HG03060 (cell line): ENCODE measurements around the gene PRRG4.
A peak's percentile ranks its signal among the peaks of the same experiment; 100 is the strongest.
"Not testable (repeated sequence)": the region's sequence is repeated elsewhere in the genome, so short reads cannot be mapped to it uniquely, and the experiment has no call there.

ENCODE experiments used
- ATAC-seq: cut with Tn5 transposase; IDR thresholded peaks from one replicate; pipeline ENCODE4 v1.9.1; 2021; ENCODE audit warnings: low read depth, moderate number of reproducible peaks; ENCODE audit not compliant: unreplicated experiment

Gene PRRG4

GRCh38 chr11:32829680-32830412, at the start of gene PRRG4:
Gene PRRG4 (plus strand): TSS chr11:32829927. CDS start chr11:32830530, 603 bp downstream.
- no peak for ATAC-seq

- not testable (repeated sequence) for ATAC-seq
Observed at GRCh38 chr11:32780839-32781238, 48.9 kb upstream of the PRRG4 start.

GRCh38 chr11:32781721-32782120, 48.0 kb upstream of the PRRG4 start:
- no peak for ATAC-seq

DNA sequence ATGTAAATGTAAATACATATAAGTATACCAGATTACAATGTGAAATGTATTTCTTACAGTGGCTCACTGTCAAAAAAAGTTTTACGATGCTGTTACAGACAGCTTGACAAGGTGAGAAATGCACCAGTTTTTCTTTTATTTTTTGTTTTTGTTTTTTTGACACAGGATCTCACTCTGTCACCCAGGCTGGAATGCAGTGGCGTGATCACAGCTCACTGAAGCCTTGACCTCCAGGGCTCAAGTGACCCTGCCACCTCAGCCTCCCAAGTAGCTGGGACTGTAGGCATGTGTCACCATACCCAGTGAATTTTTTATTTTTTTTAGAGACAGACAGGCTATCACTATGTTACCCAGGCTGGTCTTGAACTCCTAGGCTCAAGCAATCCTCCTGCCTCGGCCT, 44.5 kb upstream of the PRRG4 start:
- no peak for ATAC-seq

DNA sequence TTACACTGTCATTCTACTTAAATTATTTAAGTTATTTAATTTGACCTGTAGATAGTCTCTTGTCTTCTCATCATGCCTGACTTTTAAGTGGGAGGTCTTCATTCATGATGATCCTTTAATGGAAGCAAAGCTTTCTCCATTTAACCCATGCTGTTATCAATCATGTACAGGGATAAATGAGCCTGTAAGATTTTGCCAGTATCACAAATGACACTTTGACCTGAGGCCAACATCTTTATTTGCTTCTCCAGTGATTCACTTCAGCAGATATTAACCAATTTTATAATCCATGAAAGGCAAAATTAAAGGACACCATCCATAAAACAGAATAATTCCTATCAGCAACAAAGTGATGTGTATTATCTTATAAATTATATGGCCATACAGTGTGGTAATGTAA, 42.9 kb upstream of the PRRG4 start:
- ATAC-seq = no peak

DNA sequence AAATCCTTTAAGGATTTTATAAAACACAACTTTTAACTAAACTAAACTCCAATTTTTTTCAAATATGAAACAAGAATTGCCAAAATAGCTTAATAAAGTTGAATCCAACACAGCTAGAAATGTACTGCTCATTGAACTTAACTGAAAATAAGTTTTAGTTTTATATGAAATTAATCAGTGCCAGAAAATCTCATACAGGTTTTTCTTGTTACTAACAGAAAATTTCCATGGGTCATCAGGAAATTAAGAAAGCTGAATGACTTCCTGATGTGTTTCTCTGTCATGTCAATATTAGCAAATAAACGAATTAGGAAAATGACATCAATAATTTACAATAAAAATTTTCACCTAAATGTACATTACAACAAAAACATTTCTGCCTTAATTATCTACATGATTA, 38.8 kb upstream of the PRRG4 start:
- no peak for ATAC-seq

DNA sequence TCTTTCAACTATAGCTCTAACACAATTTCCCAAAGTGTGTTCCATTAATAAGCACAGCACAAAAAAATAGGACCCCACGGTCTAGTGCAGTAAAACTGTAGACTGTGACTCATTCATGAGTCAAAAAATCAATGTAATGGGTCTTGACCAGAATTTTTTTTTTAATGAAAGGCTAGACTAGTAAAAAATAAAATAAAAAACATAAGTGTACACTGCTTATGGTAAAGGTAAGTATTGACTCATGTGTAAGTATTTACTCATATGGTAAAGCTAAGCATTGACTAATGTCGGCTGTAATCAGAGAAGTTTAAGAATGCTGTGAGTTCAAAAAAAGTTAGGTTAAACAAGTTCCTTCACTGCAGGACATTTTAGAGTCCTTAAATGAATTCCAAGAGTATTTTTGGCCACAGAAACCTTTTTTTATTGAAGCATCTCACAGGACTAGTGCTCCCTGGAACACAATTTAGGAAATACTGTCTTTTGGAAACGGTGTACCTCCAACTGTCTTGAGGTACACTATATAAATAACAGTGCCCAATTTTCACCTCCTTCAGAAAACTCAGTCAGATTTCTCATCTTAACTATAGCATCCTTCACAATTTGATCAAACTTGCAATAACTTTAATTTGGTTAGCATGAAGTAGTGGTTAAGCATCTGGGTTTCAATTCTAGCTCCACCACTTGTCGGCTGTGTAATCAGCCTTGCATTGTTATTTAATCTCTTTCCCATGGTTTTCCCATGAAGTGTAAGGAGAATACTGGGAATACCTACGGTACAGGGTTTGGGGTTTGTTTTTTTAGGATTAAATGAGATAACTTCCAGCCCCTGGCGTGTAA, 37.4 kb upstream of the PRRG4 start:
- no peak for ATAC-seq

DNA sequence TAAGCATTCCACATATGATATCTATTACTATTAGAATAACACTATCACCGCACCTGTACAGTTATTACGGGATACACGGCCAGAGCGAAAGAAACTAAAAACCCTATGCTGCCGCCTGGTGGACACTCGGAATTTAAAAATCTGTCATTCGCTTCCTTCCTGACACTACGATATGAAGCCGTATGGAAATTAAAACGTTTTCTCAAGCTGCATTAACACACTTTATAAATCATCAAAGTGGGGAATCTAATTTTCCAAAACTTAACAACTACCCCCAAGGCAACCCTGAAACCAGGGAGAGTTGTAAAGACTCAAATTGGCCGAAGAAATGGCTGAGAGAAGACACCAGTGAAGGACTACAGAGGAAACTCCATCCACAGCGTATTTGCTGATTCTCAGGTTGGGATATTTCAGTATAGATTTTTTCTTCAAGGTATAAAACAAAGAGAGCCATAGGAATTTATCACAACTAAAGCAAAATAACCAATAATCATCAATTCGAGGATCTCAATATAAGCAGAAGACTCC, 36.7 kb upstream of the PRRG4 start:
- no peak for ATAC-seq

GRCh38 chr11:32794439-32794838, 35.3 kb upstream of the PRRG4 start, which contains the start of gene CCDC73:
Gene CCDC73 (minus strand): TSS chr11:32794662. CDS start chr11:32760243, 34,419 bp downstream.
- ATAC-seq = no peak

DNA sequence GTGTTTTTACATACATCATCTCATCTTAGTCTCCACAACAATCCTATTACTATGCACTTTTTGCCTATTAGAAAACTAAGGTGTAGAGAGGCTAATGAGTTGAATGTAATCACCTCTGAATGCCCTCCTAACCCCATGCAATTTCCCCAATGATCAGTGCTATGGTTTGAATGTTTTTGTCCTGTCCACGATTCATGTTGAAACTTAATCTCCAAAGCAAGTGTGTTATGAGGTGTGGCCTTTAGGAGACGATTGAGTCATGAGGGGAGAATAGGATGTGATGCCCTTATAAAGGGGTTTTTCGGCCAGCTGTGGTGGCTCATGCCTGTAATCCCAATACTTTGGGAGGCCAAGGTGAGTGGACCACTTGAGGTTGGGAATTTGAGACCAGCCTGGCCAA, 33.3 kb upstream of the PRRG4 start:
- ATAC-seq = no peak

- peak; percentile 65 for ATAC-seq
Observed at GRCh38 chr11:32809313-32809712, 20.4 kb upstream of the PRRG4 start.

- ATAC-seq = no peak
Observed at GRCh38 chr11:32817181-32817851, 12.4 kb upstream of the PRRG4 start.

- no peak for ATAC-seq
Observed at GRCh38 chr11:32817852-32818183, 11.9 kb upstream of the PRRG4 start.

GRCh38 chr11:32819187-32819586, 10.5 kb upstream of the PRRG4 start:
- no peak for ATAC-seq

- no peak for ATAC-seq
Observed at GRCh38 chr11:32820497-32820896, 9.2 kb upstream of the PRRG4 start.

GRCh38 chr11:32821517-32821916, 8.2 kb upstream of the PRRG4 start:
- ATAC-seq = no peak

DNA sequence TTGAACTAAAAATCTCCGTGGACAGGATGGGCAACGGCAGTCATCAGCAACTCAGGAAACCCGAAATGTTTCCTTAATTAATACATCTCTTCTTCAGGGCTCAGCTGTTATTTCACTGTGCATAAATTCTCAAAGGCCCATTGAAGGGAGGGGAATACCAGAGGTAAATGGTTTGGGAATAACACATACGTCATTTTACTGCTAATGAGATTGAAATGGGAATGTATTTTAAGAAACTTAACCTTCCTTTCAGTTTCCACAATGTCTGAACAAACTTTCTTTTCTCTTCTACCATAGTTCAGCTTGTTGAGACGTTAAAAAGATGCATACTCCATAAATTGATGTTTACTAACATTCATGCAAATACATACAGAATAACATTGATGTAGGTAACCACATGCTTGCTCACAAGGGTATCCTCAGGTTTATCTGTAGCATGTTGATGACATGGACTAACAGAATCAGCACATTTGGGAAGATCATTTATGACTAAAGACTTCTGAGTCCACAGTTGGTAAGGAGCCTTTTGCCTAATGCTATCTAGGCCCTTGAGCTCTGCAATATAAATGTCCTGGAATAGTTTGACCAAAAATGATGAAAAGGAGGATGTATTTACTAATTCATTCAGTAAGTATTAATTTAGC, 7.7 kb upstream of the PRRG4 start:
- no peak for ATAC-seq

DNA sequence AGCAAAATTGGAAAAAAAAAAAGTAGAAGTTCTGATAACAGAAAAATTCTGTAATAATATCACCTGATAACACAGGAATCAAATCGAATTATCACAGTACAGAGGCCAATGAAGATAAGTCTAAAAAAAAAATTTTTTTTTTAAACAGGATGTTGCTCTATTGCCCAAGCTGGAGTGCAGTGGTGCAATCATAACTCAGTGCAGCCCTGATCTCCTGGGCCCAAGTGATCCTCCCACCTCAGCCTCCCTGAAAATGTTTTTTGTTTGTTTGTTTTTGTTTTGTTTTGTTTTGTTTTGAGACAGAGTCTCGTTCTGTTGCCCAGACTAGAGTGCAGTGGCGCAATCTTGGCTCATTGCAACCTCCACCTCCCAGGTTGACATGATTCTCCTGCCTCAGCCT, 6.1 kb upstream of the PRRG4 start:
- not testable (repeated sequence) for ATAC-seq

DNA sequence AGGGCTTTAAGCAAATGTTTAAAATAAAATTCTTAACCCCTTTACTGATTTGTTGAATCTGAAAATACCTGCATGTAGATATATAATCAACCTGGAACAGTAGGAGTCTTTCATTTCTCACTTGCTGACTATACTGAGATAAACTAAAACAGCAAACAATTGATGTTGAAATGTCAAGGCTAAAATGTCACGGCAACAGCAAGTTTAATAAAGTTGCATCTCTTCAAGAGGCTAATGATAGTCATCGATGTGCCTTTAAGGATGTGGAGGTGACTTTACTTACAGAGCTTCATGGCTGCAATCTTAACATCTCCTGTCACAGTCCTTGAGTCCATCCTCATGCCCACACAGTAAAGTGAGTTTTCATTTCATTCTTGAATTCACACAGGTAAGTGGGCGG, 3.6 kb upstream of the PRRG4 start:
- ATAC-seq = no peak

DNA sequence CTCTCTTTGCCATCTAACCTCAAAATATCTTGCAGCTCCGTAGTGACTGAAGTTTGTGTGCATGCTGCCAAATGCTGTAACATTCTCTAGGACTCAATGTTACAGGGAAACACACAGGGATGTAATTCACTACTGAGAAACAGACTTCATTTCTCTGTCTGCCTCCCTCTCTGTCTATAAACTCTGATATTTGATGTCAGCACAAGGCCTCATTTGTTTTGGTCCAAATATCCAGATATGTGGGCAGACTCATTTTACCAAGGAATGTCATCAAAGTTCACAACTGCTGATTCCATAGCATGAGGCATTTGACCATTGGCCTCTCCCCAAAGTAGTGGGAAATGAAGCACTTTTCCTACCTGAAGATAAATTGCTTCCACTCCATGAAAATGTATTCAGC, 2.5 kb upstream of the PRRG4 start:
- no peak for ATAC-seq
